Left ventricle myocardium superior (tissue), 1 donor: ENCODE measurements around the gene GBP5. TPM values are rescaled to one million over a fixed set of nuclear protein-coding genes. Genes with fewer than 3 reads are reported as not detected.
"Not testable (repeated sequence)": the region's sequence is repeated elsewhere in the genome, so short reads cannot be mapped to it uniquely, and the experiment has no call there.

Experiments
- ATAC-seq: fragments of 200-7000 bp; cut with Tn5 transposase; one replicate; pipeline ENCODE4 v1.9.1; 2020; ENCODE audit warnings: mild to moderate bottlenecking, moderate library complexity
- DNase-seq: peaks from one replicate; pipeline ENCODE4 v3.0.0-alpha.2; 2020
- intact Hi-C: fragments of 100-400 bp; cut with micrococcal nuclease; formaldehyde crosslinking; loops from one replicate; pipeline ENCODE4 v1.11.0; 2022
- total RNA-seq: library from RNA; stranded (reverse); fragmentation: NEBNext Ultra II Directional; extraction: Animal tissue kit (Norgen Biotek cat#: 25700); gene quantifications from one replicate; pipeline ENCODE4 v1.2.1, GENCODE V29; 2021
- donor health status: DM: no; HTN: yes; CAD: no; lungs with severe emphysema.

Gene GBP5
- total RNA-seq, 1 donor from 2014 or later, result 0.99 TPM

DNA sequence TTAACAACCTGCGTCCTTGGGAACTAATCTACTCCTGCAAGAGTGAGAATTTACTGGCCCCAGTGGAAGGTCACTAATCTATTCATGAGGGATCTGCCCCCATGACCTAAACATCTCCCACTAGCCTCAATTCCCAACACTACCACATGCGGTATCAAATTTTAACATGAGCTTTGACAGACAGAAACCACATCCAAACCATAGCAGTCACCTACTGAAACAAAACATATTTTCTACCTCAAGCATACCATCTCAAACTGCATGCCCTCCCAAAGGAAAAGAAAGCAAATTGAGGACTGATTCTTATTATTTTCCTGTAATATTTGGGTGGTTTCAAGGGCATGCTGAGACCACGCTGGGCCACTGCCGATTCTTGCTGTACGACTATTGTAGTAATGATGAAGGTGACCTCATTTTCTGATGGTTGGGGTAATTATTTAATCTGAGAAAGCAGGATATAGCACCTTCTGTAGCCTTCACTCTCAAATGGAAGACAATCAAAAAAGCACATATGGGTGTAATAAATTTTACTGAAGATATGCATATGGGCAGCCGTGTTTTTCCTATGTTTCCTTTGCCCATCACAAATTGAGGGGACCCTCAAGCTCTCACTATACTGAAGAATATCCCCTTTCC lies 13.2 kb upstream of the GBP5 start:
- no peak for ATAC-seq

DNA sequence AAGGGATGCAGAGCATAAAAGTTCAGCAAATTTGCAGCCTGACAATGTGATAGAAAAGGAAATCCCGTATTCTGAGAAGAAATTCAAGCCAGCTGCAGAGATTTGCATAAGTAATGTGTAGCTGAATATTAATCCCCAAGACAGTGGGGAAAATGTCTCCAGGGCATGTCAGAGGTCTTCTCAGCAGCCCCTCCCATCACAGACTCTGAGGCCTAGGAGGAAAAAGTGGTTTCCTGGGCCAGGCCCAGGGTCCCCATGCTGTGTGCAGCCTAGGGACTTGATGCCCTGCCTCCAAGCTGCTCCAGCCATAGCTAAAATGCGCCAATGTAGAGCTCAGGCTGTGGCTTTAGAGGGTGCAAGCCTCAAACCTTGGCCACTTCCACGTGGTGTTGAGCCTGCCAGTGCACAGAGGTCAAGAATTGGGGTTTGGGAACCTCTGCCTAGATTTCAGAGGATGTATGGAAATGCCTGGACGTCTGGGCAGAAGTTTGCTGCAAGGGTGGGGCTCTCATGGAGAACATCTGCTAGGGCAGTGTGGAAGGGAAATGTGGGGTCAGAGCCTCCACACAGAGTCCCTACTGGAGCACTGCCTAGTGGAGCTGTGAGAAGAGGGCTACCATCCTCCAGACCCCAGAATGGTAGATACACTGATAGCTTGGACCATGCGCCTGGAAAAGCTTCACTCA lies 11.6 kb upstream of the GBP5 start:
- intact Hi-C loops, ATAC-seq, DNase-seq: not testable (repeated sequence)

More for the DNA sequence above, 13.2 kb upstream of the GBP5 start:
- no peak for DNase-seq
- intact Hi-C loops, result no loop called here

DNA sequence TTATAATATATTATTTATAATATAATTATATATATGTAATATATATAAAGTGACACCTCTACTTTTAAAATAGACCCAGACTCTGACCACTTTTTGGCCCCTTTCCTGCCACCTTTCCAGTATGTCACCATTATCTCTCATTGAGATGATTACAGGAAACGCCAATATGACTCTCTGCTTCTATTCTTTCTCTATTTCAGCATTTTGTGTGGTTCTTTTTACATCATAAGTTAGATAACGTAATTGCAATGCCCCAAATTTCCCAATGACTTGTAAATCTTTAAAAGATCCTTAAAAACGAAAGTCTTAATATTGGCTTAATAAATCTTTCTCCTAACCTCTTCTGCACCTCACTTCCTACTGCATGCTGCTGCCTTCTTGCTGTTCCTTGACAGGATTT lies 8.1 kb upstream of the GBP5 start:
- intact Hi-C loops, result no loop called here
- no peak for DNase-seq
- ATAC-seq, result no peak

DNA sequence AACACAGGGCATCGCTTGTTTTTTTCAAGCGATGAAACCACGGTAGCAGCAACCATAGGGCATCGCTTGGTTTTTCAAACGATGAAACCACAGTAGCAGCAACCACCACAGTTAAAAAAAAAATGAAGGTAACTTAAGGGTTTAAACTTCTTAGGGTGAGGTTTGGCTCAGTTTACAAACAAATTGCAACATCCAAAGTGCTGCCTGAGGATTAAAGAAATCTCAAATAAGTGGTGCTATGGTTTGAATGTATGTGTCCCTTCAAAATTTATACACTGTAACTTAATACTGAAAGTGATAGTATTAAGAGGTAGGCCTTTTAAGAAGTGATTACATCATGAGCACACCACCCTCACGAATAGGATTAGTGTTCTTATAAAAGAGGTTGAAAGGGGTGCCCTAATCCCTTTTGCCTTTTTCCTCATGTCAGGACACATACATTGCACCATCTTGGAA lies 6.4 kb upstream of the GBP5 start:
- DNase-seq (no peak), ATAC-seq (no peak)
- intact Hi-C loops, result no loop called here

DNA sequence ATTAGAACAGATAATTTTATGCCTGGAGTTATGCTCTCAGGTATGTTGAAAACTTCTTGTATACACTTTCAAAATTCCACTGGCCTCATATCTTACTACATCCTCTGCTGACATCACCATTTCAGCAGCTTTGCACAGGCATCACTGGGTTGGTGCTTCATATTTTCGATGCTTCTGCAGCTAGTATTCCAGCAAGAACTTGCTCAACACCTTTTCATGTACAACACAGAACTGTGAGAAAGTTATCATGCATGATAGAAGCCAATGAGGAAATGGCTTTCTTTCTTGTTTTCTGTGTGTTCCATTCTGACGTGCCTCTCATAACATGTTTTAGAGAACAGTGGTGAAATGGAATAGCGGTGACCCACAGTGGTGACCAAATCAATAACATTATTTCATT lies 5.1 kb upstream of the GBP5 start:
- intact Hi-C loops, result no loop called here
- ATAC-seq (no peak), DNase-seq (no peak)

DNA sequence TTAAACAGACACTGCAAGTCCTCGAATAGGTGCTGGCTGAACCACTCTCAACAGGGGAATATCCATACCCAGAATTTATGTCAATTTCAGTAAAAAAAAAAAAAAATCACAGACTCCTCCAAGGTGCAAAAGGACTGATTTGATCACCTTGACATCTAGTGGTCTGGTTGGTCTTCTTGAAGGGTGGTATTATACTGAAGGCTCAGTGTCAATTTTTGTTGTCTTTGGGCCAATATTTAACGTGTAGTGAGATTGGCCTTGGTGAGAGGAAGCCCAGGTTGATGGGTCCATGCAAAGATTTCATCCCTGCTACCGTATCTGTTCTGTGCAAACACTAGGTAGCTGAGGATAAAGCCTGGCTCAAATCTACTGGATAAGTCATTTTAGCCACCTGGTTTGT lies 4.0 kb upstream of the GBP5 start:
- DNase-seq, result no peak
- peak; percentile 56 for ATAC-seq
- intact Hi-C loops, result no loop called here

DNA sequence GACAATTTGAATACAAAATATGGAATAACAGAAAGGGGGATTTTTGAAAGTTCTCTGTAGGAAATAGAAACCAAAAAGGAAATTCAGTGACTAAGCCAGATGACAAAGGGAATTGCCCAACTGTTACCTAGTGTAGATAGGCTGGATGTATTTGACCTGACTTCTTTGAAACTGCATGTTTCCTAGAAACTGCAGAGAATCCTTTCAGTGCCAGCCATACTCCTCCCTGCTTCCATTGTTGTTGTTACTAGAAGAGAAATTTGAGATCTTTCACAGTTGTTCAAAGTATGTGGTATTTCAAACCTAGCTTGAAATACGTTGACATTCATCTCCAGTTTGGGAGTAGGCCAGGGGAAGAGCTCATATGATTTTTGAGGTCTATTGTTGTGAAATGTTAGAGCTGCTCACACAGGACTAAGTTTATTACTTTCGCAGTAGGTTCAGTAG lies 1.8 kb upstream of the GBP5 start:
- DNase-seq (no peak), ATAC-seq (peak; percentile 17)
- intact Hi-C loops, result no loop called here

DNA sequence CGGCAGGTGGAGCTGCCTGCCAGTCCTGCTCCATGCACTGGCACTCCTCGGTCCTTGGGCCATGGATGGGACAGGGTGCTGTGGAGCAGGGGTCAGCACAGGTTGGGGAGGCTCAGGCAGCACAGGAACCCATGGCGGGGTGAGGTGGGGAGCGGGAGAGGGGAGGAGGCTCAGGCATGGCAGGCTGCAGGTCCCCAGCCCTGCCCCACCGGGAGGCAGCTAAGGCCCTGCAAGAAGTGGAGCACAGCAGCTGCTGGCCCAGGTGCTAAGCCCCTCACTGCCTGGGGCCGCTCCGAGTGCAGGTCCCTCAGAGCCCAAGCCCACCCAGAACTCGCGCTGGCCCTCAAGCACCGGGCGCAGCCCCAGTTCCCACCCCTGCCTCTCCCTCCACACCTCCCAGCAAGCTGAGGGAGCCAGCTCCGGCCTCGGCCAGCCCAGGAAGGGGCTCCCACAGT lies 691 bp upstream of the GBP5 start:
- DNase-seq (no peak), ATAC-seq (no peak)
- intact Hi-C loops, result no loop called here

DNA sequence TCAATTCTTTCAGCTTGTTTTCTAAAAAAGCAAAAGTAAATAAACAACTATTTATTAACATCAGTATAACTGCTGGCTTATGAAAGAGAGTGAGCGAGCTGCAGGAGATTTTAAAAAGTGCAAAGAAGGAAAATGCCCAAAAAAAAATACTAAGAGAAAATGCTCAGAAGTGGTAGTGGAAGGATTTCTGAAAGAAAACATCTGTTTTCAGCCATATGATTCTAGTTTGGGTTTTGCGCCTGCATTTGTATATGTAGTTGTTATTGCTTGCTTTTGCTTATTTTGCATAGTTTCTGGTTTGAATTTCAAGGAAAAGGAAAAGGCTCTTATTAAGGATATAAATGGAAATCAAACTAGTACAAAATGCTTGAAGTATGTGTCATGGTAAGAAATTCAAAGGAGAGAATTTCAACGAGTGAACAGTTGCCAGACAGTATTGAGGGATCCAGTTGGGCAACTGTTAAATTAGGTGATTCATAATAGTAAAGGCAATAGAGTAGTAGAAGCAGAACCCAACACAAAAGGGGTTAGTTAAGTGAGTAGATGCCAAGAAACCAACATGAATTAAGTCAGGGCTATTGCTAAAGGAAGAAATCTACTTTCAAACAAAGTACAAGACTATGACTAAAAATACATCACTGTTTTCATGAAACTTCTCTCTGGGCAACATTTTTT lies 1.2 kb downstream of the GBP5 start:
- DNase-seq (no peak), ATAC-seq (no peak)
- intact Hi-C loops, result no loop called here

DNA sequence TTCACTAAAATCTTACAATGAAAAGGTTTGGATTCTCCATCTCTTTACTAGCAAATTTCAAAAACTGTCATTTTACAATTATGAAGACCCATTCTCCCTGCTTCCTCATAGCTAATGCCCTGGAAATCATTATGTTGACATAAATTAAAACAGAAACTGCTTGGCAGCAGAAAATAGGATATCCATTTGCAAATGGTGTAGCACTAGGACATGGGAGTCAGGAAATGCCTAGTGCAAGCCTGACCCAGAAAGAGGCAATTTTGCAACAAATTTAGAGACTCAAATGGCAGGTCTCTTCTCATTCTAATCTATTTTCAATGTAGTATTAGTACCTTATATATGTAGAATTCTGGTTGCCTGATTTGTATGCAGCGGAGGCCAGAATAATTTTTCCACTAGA lies 2.2 kb downstream of the GBP5 start:
- ATAC-seq (no peak), DNase-seq (no peak)
- intact Hi-C loops, result no loop called here

DNA sequence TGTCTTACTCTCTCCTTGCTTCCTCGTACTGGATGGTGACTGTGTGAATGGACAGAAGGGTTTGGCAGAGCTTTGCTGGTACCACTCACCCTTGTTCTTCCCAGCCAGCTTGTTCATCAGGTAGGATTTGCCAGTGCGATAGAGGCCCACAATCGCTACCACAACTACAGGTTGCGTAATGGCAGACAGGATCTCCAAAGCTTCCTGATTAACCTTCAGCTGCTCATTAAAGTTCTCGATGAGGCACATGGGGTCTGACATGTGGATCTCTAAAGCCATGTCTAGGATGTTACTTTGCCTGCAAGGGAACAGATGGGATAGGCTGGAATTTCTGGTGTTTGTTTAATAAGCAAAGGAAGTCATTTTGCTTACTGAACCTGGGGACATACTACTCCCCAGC lies 3.4 kb downstream of the GBP5 start:
- intact Hi-C loops, result no loop called here
- no peak for ATAC-seq
- no peak for DNase-seq

DNA sequence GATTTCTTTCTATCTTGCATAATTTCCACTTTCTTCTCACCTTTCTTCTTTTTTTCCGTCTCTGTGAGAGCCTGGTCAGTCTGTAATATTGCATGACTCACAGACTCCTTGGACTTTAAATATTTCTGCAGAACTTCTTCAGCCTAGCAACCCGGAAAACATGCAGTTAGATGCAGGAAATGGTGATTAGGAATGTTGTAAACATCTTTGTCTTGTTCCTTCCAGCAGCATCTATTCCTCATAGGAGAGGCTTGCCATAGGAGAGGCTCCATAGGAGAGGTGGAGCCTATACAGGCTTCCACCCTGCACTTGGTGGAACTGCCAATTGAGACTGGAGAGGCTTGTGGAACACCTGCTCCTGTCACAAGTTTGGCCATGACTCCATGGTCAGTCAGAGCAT lies 10.0 kb downstream of the GBP5 start:
- peak; percentile 26 for ATAC-seq
- DNase-seq, result no peak
- intact Hi-C loops, result no loop called here

DNA sequence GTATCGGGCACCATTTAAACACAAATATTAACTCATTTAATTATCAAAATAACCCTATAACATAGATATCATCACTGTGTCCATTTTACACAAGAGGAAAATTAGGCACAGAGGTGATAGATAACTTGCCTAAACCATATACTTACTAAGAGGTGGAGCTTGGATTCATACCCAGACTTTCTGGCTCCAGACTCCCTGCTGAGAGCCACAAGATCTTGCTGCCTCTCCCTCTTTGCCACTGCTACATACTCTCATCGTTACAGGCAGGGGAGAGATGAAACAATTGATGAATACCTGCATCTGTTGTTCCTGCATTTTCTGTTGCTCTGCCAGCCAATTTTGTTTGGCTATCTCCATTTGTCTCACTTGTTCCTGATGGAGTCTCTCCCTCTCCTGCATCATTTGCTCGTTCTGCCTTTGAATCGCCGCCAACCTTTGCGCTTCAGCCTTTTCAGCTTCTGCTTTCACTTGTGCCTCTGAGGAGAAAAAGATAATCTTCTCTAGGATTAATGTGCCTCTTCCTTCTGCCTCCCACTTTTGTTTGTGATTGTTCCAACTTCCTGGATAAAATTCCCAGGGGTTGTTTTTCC lies 10.6 kb downstream of the GBP5 start:
- DNase-seq, result peak; percentile 57
- intact Hi-C loops, result no loop called here
- peak; percentile 81 for ATAC-seq

DNA sequence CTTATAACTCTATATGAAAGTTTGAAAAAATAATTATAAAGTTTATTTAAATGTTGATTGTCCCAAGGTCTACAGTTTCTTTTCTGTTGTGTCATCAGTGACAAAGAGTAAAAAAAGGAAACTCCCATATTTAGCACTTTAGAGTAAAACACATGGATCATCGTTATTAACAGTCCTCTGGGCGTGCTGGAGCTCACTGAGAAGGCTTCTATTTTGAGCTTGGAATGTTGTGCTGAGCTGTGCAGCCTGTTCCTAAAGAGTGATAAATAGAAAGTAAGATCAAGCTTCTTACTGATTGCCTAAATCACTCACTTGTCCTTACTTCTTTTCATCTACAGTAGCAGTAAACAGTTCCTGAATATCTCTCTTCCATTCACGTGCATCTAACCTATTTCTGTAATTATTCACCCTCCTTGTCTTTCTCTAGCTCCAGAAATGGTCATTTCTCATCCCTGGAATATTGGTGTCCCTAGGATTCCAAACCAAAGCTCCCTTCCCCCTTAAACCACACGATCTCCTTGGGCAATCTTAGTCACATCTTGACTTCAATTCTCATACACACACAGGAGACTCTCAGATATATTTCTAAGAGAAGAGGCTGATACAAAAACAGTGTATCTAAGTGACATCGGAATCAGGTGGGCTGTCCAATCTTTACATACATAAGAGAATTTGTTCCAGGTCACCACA lies 11.9 kb downstream of the GBP5 start:
- DNase-seq (no peak), ATAC-seq (peak; percentile 92)
- intact Hi-C loops, result no loop called here

DNA sequence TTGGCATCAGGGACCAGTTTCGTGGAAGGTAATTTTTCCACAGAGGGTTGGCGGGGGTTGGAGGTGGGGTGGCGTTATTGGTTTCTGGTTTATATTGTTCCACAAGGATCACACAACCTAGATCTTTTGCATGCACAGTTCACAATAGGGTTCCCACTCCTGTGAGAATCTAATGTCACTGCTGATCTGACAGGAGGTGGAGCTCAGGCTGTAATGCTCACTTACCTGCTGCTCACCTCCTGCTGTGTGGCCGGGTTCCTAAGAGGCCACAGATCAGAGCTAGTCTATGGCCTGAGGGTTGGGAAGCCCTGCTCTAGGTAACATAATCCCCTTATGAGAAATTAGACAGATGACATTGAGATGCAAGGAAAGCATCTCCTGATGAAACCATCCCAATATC lies 12.6 kb downstream of the GBP5 start:
- intact Hi-C loops, result no loop called here
- ATAC-seq, result peak; percentile 27

DNA sequence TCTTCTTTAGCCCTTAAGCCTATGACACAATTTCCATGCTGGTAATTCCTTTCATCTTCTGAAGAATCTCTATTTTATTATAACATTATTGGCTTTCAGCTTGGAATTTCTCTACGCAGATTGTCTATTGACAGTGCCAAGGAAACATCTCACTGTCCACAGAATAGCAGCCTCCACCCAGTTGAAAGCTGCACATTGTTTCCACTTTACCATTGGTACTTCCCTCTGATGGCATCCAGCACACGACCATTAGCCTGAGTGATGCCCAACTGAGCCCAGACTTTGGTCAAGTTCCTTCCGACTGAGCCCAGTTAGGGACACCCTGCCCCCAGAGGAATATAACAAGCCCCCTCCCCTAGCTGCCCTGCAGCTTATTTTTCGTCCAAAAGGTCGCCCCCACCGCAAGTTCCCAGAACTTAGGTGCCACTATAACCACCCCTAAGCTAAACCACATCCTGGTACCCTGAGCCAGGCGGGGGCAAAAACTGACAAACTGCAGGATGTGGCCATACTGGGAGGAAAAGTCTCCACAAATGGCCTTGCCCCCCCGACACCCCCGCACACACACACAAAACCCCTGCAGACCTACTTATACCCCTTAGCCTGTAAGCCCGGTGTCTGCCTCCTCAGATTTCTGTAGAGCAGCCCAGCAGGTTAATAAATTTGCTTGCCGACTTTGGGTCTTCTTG lies 13.2 kb downstream of the GBP5 start:
- ATAC-seq (no peak), DNase-seq (peak; percentile 29)
- intact Hi-C loops, result no loop called here

More for the DNA sequence above, 12.6 kb downstream of the GBP5 start:
- no peak for DNase-seq

DNA sequence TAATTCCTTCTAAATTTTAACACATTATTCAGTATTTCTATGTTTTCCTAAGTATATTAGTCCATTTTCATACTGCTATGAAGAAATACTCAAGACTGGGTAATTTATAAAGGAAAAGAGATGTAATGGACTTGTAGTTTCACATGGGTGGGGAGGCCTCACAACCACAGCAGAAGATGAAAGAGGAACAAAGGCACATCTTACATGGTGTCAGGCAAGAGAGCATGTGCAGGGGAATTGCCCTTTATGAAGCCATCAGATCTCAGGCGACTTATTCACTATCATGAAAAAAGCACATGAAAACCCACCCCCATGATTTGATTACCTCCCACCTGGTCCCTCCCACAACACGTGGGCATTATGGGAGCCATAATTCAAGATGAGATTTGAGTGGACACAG lies 15.6 kb downstream of the GBP5 start:
- ATAC-seq, result no peak
- no peak for DNase-seq
- intact Hi-C loops, result no loop called here

DNA sequence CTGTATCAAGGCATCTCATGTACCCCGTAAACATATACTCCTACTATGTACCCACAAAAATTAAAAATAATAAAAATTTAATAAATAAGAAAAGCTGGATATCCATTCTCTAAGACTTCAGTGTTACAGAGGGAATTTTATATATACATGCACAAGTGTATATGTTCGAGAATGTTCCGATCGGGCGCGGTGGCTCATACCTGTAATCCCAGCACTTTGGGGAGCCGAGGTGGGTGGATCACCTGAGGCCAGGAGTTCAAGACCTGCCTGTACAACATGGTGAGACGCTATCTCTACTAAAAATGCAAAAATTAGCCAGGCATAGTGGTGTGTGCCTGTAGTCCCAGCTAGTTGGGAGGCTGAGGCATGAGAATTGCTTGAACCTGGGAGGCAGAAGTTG lies 17.1 kb downstream of the GBP5 start:
- ATAC-seq, intact Hi-C loops, DNase-seq: not testable (repeated sequence)
